GM23338 (cell line): ENCODE results near the gene AGBL4. TPM values are rescaled to one million over a fixed set of nuclear protein-coding genes. Genes with fewer than 3 reads are reported as not detected.

Source experiments
- EZH2 ChIP-seq: fragments of 200-600 bp; sonication (generic); IDR thresholded peaks from one replicate; pipeline ENCODE4 v1.8.0; 2017; ENCODE audit warnings: antibody characterized with exemption, mild to moderate bottlenecking, low read depth; ENCODE audit not compliant: unreplicated experiment
- JUNB ChIP-seq: IDR thresholded peaks from one replicate; pipeline ENCODE4 v1.6.1; 2016; ENCODE audit warnings: antibody characterized with exemption; ENCODE audit not compliant: unreplicated experiment
- NANOG ChIP-seq: IDR thresholded peaks from 2 replicates; pipeline ENCODE4 v1.6.1; 2016; ENCODE audit warnings: antibody characterized with exemption, borderline replicate concordance
- ZNF114 ChIP-seq: fragments of 250-450 bp; sonication (Bioruptor Pico); IDR thresholded peaks from 2 replicates; pipeline ENCODE4 v1.5.0; 2020; ENCODE audit warnings: mild to moderate bottlenecking, moderate library complexity
- ZNF331 ChIP-seq: fragments of 250-450 bp; sonication (Bioruptor Pico); IDR thresholded peaks from 2 replicates; pipeline ENCODE4 v1.5.0; 2020; ENCODE audit warnings: low read depth, mild to moderate bottlenecking, moderate library complexity
- polyA plus RNA-seq: library from polyadenylated mRNA; unstranded; fragments of >200 nt; fragmentation: Nextera tagmentation; extraction: Ambion mirVana; gene quantifications from 2 replicates; pipeline ENCODE4 v1.2.1, GENCODE V29; 2016
- total RNA-seq: library from RNA; depleted of rRNA; stranded (reverse); fragments of >200 nt; shearing (Covaris generic); gene quantifications from 2 replicates; pipeline ENCODE4 v1.2.3, GENCODE V29; 2014
- TF ChIP-seq, protein P1 (sequence below): fragments of 250-450 bp; sonication (Bioruptor Pico); IDR thresholded peaks from 2 replicates; pipeline ENCODE4 v1.5.0; 2020; ENCODE audit warnings: mild to moderate bottlenecking, moderate library complexity
- TF ChIP-seq, protein P2 (sequence below), 2 experiments: fragments of 200-600 bp in 1 of 2; sonication (generic) in 1 of 2; conservative IDR thresholded peaks; 2 replicates each; pipeline versions ENCODE4 v1.5.1 to v1.6.1; 2016 to 2017; ENCODE audit warnings: antibody characterized with exemption in 2 of 2, low read depth in 2 of 2, mild to moderate bottlenecking in 2 of 2, moderate library complexity in 1 of 2
- TF ChIP-seq, protein P3 (sequence below): IDR thresholded peaks from 2 replicates; pipeline ENCODE4 v1.6.1; 2016; ENCODE audit warnings: antibody characterized with exemption

The AGBL4 gene
- total and polyA plus RNA-seq, 2 experiments from 2014 or later = 0.91 to 1.5 TPM

DNA sequence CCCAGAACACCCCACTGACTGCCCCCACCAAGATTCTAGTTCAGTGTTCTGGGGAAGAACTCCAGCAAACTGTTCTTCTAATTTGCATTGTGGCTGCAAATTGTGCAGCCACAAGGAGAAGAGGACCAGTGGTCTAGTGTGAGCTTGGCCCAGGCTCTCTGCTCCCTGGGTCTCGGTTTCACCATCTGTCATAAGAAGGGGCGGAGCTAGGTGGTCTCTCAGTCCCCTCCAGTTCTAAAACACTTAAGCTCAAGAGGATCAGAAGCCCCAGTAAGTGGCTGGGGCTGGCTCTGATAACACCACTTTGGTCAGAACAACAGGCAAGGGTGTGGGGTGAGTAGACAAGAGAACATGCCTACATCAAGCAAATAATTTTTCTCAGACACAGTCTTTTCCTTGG, 1346.9 kb downstream of the AGBL4 start (continued):
- TF ChIP-seq, protein P1, sequence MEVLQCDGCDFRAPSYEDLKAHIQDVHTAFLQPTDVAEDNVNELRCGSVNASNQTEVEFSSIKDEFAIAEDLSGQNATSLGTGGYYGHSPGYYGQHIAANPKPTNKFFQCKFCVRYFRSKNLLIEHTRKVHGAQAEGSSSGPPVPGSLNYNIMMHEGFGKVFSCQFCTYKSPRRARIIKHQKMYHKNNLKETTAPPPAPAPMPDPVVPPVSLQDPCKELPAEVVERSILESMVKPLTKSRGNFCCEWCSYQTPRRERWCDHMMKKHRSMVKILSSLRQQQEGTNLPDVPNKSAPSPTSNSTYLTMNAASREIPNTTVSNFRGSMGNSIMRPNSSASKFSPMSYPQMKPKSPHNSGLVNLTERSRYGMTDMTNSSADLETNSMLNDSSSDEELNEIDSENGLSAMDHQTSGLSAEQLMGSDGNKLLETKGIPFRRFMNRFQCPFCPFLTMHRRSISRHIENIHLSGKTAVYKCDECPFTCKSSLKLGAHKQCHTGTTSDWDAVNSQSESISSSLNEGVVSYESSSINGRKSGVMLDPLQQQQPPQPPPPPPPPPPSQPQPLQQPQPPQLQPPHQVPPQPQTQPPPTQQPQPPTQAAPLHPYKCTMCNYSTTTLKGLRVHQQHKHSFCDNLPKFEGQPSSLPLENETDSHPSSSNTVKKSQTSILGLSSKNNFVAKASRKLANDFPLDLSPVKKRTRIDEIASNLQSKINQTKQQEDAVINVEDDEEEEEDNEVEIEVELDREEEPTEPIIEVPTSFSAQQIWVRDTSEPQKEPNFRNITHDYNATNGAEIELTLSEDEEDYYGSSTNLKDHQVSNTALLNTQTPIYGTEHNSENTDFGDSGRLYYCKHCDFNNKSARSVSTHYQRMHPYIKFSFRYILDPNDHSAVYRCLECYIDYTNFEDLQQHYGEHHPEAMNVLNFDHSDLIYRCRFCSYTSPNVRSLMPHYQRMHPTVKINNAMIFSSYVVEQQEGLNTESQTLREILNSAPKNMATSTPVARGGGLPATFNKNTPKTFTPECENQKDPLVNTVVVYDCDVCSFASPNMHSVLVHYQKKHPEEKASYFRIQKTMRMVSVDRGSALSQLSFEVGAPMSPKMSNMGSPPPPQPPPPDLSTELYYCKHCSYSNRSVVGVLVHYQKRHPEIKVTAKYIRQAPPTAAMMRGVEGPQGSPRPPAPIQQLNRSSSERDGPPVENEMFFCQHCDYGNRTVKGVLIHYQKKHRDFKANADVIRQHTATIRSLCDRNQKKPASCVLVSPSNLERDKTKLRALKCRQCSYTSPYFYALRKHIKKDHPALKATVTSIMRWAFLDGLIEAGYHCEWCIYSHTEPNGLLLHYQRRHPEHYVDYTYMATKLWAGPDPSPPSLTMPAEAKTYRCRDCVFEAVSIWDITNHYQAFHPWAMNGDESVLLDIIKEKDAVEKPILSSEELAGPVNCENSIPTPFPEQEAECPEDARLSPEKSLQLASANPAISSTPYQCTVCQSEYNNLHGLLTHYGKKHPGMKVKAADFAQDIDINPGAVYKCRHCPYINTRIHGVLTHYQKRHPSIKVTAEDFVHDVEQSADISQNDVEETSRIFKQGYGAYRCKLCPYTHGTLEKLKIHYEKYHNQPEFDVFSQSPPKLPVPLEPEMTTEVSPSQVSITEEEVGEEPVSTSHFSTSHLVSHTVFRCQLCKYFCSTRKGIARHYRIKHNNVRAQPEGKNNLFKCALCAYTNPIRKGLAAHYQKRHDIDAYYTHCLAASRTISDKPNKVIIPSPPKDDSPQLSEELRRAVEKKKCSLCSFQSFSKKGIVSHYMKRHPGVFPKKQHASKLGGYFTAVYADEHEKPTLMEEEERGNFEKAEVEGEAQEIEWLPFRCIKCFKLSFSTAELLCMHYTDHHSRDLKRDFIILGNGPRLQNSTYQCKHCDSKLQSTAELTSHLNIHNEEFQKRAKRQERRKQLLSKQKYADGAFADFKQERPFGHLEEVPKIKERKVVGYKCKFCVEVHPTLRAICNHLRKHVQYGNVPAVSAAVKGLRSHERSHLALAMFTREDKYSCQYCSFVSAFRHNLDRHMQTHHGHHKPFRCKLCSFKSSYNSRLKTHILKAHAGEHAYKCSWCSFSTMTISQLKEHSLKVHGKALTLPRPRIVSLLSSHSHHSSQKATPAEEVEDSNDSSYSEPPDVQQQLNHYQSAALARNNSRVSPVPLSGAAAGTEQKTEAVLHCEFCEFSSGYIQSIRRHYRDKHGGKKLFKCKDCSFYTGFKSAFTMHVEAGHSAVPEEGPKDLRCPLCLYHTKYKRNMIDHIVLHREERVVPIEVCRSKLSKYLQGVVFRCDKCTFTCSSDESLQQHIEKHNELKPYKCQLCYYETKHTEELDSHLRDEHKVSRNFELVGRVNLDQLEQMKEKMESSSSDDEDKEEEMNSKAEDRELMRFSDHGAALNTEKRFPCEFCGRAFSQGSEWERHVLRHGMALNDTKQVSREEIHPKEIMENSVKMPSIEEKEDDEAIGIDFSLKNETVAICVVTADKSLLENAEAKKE (CRISPR knock-in tag) = no peak
- TF ChIP-seq, protein P2, sequence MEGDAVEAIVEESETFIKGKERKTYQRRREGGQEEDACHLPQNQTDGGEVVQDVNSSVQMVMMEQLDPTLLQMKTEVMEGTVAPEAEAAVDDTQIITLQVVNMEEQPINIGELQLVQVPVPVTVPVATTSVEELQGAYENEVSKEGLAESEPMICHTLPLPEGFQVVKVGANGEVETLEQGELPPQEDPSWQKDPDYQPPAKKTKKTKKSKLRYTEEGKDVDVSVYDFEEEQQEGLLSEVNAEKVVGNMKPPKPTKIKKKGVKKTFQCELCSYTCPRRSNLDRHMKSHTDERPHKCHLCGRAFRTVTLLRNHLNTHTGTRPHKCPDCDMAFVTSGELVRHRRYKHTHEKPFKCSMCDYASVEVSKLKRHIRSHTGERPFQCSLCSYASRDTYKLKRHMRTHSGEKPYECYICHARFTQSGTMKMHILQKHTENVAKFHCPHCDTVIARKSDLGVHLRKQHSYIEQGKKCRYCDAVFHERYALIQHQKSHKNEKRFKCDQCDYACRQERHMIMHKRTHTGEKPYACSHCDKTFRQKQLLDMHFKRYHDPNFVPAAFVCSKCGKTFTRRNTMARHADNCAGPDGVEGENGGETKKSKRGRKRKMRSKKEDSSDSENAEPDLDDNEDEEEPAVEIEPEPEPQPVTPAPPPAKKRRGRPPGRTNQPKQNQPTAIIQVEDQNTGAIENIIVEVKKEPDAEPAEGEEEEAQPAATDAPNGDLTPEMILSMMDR (conservative IDR thresholded peaks at IDR 0.05; ENCODE audit: low read depth in 2 of 2) = no peak
- TF ChIP-seq JUNB (no peak), EZH2 (no peak), ZNF331 (no peak), ZNF114 (CRISPR knock-in tag) (no peak), NANOG (no peak)
- TF ChIP-seq, protein P3, sequence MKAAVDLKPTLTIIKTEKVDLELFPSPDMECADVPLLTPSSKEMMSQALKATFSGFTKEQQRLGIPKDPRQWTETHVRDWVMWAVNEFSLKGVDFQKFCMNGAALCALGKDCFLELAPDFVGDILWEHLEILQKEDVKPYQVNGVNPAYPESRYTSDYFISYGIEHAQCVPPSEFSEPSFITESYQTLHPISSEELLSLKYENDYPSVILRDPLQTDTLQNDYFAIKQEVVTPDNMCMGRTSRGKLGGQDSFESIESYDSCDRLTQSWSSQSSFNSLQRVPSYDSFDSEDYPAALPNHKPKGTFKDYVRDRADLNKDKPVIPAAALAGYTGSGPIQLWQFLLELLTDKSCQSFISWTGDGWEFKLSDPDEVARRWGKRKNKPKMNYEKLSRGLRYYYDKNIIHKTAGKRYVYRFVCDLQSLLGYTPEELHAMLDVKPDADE = no peak
